ENCODE results near the gene AOPEP.
A peak's percentile ranks its signal among the peaks of the same experiment; 100 is the strongest.

The AOPEP gene

GRCh38 chr9:95048225-95049087 lies 322.0 kb downstream of the AOPEP start:
- peak; percentile 97 for DNase-seq

DNA sequence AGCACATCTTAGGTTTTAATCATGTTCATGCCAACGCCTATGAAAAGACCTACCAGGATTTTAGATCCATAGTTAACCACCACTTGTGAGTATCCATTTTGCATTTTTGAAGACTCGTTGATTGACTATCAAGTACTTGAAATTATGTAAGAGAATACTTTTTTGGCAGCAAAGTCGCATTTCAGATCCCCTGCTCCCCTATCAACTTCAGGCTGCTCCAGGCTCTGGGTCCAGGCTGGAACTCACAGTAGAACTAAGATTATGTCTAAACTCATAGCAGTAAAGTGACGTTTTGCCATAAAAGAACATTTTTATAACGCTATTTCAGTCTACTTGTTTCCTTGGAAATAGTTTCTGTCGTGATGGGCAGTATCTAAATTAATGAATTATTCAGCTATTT lies 323.3 kb downstream of the AOPEP start:
- no peak for DNase-seq

- no peak for DNase-seq
Measured at GRCh38 chr9:95053611-95054570, 327.4 kb downstream of the AOPEP start.

- peak; percentile 67 for DNase-seq
Measured at GRCh38 chr9:95055334-95055850, 328.9 kb downstream of the AOPEP start.

DNA sequence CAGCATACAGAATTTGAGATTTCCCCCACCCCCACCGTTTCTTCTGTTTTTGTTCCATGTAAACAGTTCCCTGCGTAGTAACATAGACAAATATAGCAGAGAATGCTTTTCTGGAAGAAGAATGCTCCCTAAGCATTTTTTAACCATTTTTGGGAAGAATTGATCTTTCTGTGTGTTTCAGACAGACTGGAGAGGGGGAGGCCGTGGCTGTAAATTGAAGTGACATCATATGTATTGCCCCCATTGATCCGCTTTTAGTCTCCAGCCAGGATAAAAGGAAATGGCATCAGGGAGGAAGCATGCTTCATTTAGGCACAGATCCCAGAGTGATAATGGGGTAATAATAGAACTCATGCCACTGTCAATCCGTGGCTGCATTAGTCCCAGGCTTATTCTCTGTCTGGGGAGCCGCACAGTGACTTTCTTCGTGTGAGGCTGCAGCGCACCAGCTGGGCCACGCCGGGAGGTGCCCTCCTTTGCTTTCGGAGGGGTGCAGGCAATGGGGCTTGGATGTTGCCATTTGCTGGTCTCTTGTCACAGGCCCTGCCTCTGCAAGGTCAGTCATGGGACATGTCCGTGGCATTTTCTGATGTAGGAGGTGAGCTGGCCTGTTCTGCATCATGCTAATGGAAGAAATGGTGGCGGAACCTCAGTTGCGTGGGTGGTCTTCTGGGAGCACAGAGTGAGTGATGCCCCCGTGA lies 329.5 kb downstream of the AOPEP start:
- DNase-seq = peak; percentile 91

- peak; percentile 28 for DNase-seq
Measured at GRCh38 chr9:95057101-95057500, 330.6 kb downstream of the AOPEP start.

DNA sequence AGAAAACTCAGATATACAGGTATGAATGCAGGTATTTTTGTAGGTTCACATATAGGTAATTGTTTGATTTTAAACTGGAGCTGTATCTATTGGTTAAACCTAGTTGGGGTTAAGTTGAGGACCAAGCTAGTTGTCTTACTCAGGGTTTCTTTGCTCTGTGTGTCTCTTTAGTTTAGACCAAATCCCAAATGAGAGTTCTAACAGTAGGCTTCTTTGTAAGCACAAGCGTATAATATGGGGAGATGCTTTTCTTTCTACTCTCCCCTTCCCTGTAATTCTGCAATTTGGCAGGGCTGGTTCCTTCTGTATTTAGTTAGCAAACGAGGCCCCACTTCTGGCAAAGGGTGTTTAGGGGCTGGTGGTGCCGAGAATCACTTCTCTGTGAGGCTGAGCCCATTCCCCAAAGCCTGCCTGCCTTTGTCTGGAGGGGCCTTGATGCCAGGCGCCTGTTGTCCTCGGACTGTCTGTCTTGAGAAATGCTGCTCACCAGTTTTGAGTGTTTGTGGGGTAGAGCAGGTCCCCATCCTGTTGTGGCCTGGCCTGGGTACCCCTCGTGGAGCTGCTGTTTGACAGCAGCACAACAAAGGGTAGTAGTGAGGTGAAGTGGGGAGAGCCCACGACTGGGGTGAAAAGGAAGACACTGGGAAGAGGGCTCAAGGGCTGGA lies 331.8 kb downstream of the AOPEP start:
- DNase-seq = no peak

- peak; percentile 47 for DNase-seq
Measured at GRCh38 chr9:95058795-95059386, 332.4 kb downstream of the AOPEP start.

- no peak for DNase-seq
Measured at GRCh38 chr9:95060234-95060633, 333.7 kb downstream of the AOPEP start.

DNA sequence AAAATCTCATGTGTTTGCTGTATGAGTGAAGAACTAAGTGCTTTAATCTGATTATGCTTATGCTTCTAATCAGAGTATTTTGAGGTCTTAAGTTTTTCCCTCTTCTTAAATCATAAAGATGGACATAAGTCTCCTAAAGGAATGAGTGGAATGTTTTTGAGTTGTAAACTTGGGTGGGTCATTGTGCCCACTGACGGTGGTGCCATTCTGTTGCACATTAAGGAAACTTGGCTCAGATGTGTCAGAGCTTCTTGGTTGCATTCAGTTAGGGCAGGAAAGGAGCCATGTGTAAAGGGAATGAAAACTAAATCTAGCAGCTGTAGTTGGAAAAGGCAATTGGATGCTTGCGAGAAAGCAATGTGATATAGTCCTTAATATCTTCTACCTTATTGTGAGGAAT lies 334.4 kb downstream of the AOPEP start:
- DNase-seq = no peak

DNA sequence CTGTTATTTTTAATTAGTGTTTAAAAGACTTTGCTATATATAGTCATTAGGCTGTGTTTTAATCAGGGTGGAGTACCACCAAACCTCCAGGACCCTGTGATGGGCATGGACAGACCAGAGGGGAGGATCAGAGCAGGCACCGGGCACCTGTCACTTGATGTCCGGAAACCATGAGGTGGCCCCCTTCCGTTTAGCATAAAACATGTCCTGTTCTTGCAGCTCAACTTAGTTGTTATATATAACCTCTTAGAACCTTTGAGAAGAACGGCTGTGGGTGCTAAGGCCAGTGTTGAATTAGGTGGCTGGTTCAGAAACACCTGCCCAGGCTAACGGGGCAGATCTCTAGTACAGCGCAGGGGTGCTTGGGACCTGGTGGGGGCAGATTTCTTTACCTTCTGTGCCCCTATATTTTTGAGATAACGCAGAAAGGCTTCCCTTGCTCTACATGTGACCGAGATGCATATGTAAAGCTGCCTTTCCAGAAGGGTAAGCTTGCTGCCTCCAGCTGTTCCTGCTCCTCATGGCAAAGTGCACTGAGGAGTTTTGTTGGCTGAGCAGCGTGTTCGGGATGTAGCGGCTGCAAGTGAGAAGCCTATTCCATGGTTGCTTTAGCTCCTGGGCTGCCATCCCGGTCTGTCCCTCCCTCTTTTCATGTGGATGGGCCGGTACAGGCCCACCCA lies 335.6 kb downstream of the AOPEP start:
- no peak for DNase-seq

GRCh38 chr9:95062596-95063065 lies 336.1 kb downstream of the AOPEP start:
- no peak for DNase-seq

- no peak for DNase-seq
Measured at GRCh38 chr9:95063300-95063699, 336.8 kb downstream of the AOPEP start.

DNA sequence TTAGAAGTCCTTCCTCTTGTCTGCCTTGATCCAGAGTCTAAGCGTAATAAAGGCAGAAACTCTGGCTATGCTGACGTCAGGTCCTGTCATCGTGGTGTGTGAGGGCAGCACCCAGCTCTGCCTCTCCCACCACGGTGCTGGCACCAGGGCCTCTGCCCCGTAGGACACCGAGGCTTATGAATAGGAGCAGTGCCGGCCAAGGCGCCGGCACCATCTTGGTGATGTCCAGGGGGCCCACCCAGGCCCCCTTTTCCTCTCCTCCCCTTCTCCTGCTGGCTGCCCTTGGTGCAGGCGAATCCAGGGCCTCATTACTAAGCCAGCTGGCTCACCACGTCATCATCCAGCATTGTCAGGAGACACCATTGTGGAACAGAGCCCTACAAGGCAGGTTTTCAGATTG lies 338.7 kb downstream of the AOPEP start:
- DNase-seq = no peak

DNA sequence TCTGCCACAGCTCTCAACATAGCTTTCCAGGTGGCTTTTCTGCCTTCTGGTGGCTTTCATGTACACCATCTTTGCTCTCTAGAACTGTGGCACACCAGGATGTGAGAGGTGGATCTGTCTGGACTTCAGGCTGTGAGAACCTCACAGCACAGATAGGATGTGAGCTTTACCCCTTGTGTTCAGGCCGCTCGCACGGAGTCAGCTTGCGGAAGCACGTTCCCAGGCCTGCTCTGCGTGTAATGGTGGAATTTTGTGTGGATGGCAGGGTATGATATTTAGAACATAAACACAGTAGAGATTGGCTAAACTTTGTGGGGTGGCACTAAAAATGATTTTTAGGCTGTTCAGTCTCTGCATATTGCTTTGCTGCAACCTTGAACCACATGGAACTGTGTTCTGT lies 340.6 kb downstream of the AOPEP start:
- DNase-seq = no peak

DNA sequence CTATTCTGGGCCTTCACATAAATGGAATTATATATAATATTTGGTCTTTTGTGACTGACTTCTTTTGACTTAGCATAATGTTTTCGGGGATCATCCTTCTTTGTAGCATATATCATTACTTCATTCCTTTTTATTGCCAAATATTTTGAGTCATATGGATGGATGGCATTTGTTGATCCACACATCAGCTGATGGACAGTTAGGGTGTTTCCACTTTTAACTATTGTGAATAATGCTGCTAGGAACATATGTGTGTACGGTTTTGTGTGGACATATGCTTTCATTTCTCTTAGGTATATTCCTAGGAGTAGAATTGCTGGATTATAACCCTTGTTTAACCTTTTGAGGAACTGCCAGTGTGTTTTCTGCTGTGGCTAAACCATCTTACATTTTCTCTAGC lies 341.4 kb downstream of the AOPEP start:
- DNase-seq = no peak

GRCh38 chr9:95070549-95071021 lies 344.1 kb downstream of the AOPEP start:
- no peak for DNase-seq

DNA sequence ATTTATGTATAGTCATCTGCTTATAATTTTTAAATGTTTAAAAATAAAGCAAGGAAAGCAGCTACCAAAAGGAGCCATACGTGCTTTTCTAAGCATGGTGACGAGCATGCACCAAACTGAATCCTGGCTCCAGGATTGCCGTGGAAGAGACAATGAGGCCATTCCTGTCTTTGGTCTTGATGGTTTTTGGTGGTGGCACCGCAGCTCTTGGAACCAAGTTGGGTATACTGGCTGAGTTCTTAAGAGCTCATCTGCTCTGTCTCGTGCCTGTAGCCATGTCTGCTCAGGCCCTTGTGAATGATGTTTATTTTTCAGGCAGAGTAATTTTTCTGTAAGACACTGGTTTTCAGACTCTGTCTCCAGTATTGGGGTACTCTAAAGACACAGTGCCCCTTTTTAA lies 345.0 kb downstream of the AOPEP start:
- no peak for DNase-seq

DNA sequence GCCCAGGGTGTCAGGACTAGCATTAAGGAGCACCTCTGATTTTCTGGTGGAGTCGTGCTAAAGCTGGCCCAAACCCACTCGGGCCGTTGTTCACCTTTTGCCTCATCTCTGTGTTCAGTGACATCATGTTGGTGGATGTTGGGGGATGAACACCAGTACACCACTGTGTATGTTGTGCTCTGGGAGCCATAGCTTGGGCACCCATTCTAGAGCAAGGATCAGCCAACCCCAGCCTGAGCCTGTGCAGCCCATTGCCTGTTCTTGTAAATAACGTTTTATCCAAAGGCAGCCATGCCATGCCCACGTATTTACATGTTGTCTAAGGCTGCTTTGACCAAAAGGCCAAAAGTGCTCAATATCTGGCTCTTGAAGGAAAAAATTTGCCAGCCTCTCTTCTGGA lies 345.4 kb downstream of the AOPEP start:
- no peak for DNase-seq

DNA sequence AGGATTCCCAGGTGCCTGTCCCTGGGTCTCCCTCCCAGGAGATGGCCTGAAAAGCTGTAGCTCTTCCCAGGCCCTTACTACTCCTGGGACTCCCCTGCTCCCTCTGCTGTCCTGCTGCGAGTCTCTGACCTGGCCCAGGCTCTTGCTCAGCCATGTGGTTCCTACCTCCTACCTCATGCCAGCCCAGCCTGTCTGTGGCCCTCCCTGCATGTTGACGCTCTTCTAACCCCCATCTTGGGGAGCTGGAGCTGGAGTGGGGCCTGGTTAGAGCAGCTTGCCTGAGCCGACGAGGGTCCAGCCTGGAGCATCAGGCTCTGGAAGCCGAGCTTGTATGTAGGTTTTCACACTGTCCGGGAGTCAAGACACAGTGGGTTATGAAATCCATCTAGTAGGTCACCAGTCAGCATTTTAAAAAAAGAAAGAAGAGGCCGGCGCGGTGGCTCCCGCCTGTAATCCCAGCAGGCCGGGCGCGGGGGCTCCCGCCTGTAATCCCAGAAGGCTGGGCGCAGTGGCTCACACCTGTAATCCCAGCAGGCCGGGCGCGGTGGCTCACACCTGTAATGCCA lies 346.6 kb downstream of the AOPEP start:
- peak; percentile 21 for DNase-seq

- no peak for DNase-seq
Measured at GRCh38 chr9:95073918-95074317, 347.4 kb downstream of the AOPEP start.
